HepG2 (cell line): ENCODE measurements around the gene KANSL1. TPM values are rescaled to one million over a fixed set of nuclear protein-coding genes. Genes with fewer than 3 reads are reported as not detected.

ENCODE experiments used
- E2F5 ChIP-seq: sonication (generic); formaldehyde crosslinking; conservative IDR thresholded peaks from 2 replicates; pipeline ENCODE4 v1.4.0; 2020; ENCODE audit warnings: missing genetic modification reagents
- EHMT2 ChIP-seq: fragments of 200-600 bp; sonication (generic); IDR thresholded peaks from 2 replicates; pipeline ENCODE4 v1.7.0; 2017; ENCODE audit warnings: antibody characterized with exemption, low read depth, low read length, borderline replicate concordance
- FOXK1 ChIP-seq: sonication (generic); formaldehyde crosslinking; IDR thresholded peaks from 2 replicates; pipeline ENCODE4 v1.4.0; 2020; ENCODE audit warnings: low read depth, missing genetic modification reagents, borderline replicate concordance
- GPN1 ChIP-seq: sonication (generic); formaldehyde crosslinking; IDR thresholded peaks from 2 replicates; pipeline ENCODE4 v1.5.1; 2020; ENCODE audit warnings: missing genetic modification reagents, borderline replicate concordance
- HOMEZ ChIP-seq: IDR thresholded peaks from 2 replicates; pipeline ENCODE4 v1.6.1; 2016; ENCODE audit warnings: low read depth
- IKZF5 ChIP-seq: IDR thresholded peaks from 2 replicates; pipeline ENCODE4 v1.6.1; 2018; ENCODE audit warnings: missing genetic modification reagents, mild to moderate bottlenecking, missing compliant biosample characterization
- JDP2 ChIP-seq: sonication (generic); formaldehyde crosslinking; IDR thresholded peaks from 2 replicates; pipeline ENCODE4 v1.8.1; 2022; ENCODE audit warnings: missing genetic modification reagents, borderline replicate concordance
- MXD3 ChIP-seq: IDR thresholded peaks from 2 replicates; pipeline ENCODE4 v1.6.1; 2016; ENCODE audit warnings: mild to moderate bottlenecking, missing biosample characterization, missing genetic modification reagents
- NCOA5 ChIP-seq: sonication (generic); formaldehyde crosslinking; IDR thresholded peaks from 2 replicates; pipeline ENCODE4 v1.4.0; 2020; ENCODE audit warnings: missing genetic modification reagents
- NFATC3 ChIP-seq: sonication (generic); formaldehyde crosslinking; IDR thresholded peaks from 2 replicates; pipeline ENCODE4 v1.5.1; 2020; ENCODE audit warnings: mild to moderate bottlenecking, missing genetic modification reagents
- NFE2L2 ChIP-seq: fragments of 150-350 bp; IDR thresholded peaks from 2 replicates; pipeline ENCODE4 v1.6.1; 2014; ENCODE audit warnings: low read length
- NFRKB ChIP-seq: fragments of 450-650 bp; IDR thresholded peaks from 2 replicates; pipeline ENCODE4 v1.6.1; 2017
- PBX2 ChIP-seq: IDR thresholded peaks from 2 replicates; pipeline ENCODE4 v1.6.1; 2016; ENCODE audit warnings: control low read depth
- SNAI1 ChIP-seq: sonication (generic); formaldehyde crosslinking; IDR thresholded peaks from 2 replicates; pipeline ENCODE4 v1.5.0; 2020; ENCODE audit warnings: mild to moderate bottlenecking, missing genetic modification reagents, borderline replicate concordance
- ZFP36 ChIP-seq: fragments of 150-350 bp; IDR thresholded peaks from 2 replicates; pipeline ENCODE4 v1.6.1; 2018; ENCODE audit warnings: borderline replicate concordance, low read length, low read depth; ENCODE audit not compliant: partially characterized antibody
- ZFP62 ChIP-seq: sonication (generic); formaldehyde crosslinking; IDR thresholded peaks from 2 replicates; pipeline ENCODE4 v1.4.0; 2020; ENCODE audit warnings: missing genetic modification reagents
- ZKSCAN8 ChIP-seq: IDR thresholded peaks from 2 replicates; pipeline ENCODE4 v1.6.1; 2016; ENCODE audit warnings: borderline replicate concordance, missing genetic modification reagents, missing compliant biosample characterization
- ZNF124 ChIP-seq: sonication (generic); formaldehyde crosslinking; IDR thresholded peaks from 2 replicates; pipeline ENCODE4 v1.4.0; 2020; ENCODE audit warnings: missing genetic modification reagents
- ZNF232 ChIP-seq: sonication (generic); formaldehyde crosslinking; IDR thresholded peaks from 2 replicates; pipeline ENCODE4 v1.4.0; 2020; ENCODE audit warnings: missing genetic modification reagents, borderline replicate concordance
- ZNF256 ChIP-seq: sonication (generic); formaldehyde crosslinking; conservative IDR thresholded peaks from 2 replicates; pipeline ENCODE4 v1.4.0; 2020; ENCODE audit warnings: missing genetic modification reagents
- ZNF329 ChIP-seq: sonication (generic); formaldehyde crosslinking; IDR thresholded peaks from 2 replicates; pipeline ENCODE4 v1.9.0; 2021; ENCODE audit warnings: low read depth, mild to moderate bottlenecking, missing genetic modification reagents
- ZNF556 ChIP-seq: sonication (generic); formaldehyde crosslinking; IDR thresholded peaks from 2 replicates; pipeline ENCODE4 v1.4.0; 2020; ENCODE audit warnings: mild to moderate bottlenecking, missing genetic modification reagents, borderline replicate concordance
- ZNF569 ChIP-seq: sonication (generic); formaldehyde crosslinking; IDR thresholded peaks from 2 replicates; pipeline ENCODE4 v1.5.0; 2020; ENCODE audit warnings: mild to moderate bottlenecking, missing genetic modification reagents, moderate library complexity, borderline replicate concordance
- ZNF749 ChIP-seq: sonication (generic); formaldehyde crosslinking; IDR thresholded peaks from 2 replicates; pipeline ENCODE4 v1.8.0; 2022; ENCODE audit warnings: mild to moderate bottlenecking, missing genetic modification reagents, moderate library complexity, borderline replicate concordance
- ZSCAN21 ChIP-seq: sonication (generic); formaldehyde crosslinking; IDR thresholded peaks from 2 replicates; pipeline ENCODE4 v1.8.0; 2022; ENCODE audit warnings: mild to moderate bottlenecking, missing genetic modification reagents, moderate library complexity, borderline replicate concordance
- polyA plus RNA-seq, 8 experiments: library from polyadenylated mRNA; depleted of rRNA in 3 of 8; stranded (reverse) in 7 of 8; unstranded in 1 of 8; fragments of >200 nt; fragmentation: Illumina TruSeq in 4 of 8; extraction: Trizol in 4 of 8; gene quantifications; 2 replicates each; pipeline versions ENCODE4 v1.2.1 to v1.2.3, GENCODE V29; 2011 to 2016; ENCODE audit warnings: low read depth in 4 of 8, missing spikeins in 1 of 8, mixed read lengths in 1 of 8; ENCODE audit not compliant: insufficient read depth in 1 of 8
- total RNA-seq, 5 experiments: library from RNA; depleted of rRNA; stranded (reverse); fragments of >200 nt; fragmentation: Illumina TruSeq; extraction: Trizol; gene quantifications; 2 replicates each; pipeline ENCODE4 v1.2.3, GENCODE V29; 2016; ENCODE audit warnings: low read depth in 1 of 5

The KANSL1 gene
- total and polyA plus RNA-seq, 2 of the 13 experiments (the other 11 are each of a cell fraction or from before 2014, with no cell fraction given), result 24.0 to 59.6 TPM

GRCh38 chr17:46193626-46194392, 580 bp upstream of the KANSL1 start (continued):
- TF ChIP-seq MXD3 (CRISPR knock-in tag) (peak; percentile 87), IKZF5 (CRISPR knock-in tag) (peak; percentile 89), HOMEZ (0 out of 2 replicates have a peak, but pooled peaks have one; percentile 27), NFRKB (no peak), ZNF749 (no peak; the same call in 1 of the 2 replicates), JDP2 (no peak), NFE2L2 (no peak), ZNF124 (no peak; the same call in 1 of the 2 replicates), ZFP36 (no peak), ZKSCAN8 (CRISPR knock-in tag) (peak; percentile 56; the same call in 1 of the 2 replicates), GPN1 (CRISPR knock-in tag) (no peak), ZNF556 (CRISPR knock-in tag) (peak; percentile 74), SNAI1 (CRISPR knock-in tag) (no peak), ZNF256 (no peak; the same call in 1 of the 2 replicates), NCOA5 (CRISPR knock-in tag) (no peak), E2F5 (CRISPR knock-in tag) (0 out of 2 replicates have a peak, but pooled peaks have one; percentile 6), ZNF329 (peak; percentile 69; the same call in 1 of the 2 replicates), ZNF569 (0 out of 2 replicates have a peak, but pooled peaks have one; percentile 60), NFATC3 (no peak), ZFP62 (CRISPR knock-in tag) (no peak), EHMT2 (no peak), PBX2 (no peak), ZSCAN21 (CRISPR knock-in tag) (peak; percentile 84), FOXK1 (CRISPR knock-in tag) (peak; percentile 91; the same call in 1 of the 2 replicates), ZNF232 (no peak)
